GM12801 (cell line): ENCODE measurements around the gene PPM1F.

Experiments
- TF ChIP-seq, protein P1 (sequence below): IDR thresholded peaks from one replicate; pipeline ENCODE4 v1.5.1; 2011; ENCODE audit warnings: control low read depth; ENCODE audit not compliant: insufficient read length; ENCODE audit errors: extremely low read depth

The PPM1F gene

DNA sequence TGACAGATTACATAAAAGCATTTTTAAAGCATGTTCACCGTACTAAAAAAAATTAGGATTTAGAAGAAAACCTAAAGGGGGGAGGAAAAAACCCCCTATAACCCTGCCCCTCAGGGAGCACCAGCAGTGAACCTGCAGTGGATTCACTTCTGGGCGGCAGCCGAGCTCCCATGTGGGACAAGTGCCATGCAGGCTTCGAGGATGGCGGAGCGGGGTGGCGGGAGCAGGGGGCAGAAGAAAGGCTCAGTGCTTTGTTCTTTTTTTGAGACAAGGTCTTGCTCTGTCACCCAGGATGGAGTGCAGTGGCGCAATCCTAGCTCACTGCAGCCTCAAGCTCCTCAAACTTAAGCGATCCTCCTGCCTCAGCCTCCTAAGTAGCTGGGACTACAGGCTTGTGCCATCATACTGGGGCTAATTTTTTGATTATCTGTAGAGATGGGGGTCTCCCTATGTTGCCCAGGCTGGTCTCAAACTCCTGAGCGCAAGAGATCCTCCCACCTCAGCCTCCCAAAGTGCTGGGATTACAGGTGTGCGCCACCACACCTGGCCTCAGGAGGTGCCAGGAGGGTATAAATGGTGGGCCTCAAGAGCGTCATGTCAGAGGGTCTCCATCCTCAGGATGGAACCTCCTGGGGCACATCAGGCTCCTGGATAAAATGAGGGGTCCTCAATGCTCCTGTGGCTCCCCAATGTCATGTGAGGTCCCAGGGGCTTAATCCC, 34.0 kb downstream of the PPM1F start:
- TF ChIP-seq, protein P1, sequence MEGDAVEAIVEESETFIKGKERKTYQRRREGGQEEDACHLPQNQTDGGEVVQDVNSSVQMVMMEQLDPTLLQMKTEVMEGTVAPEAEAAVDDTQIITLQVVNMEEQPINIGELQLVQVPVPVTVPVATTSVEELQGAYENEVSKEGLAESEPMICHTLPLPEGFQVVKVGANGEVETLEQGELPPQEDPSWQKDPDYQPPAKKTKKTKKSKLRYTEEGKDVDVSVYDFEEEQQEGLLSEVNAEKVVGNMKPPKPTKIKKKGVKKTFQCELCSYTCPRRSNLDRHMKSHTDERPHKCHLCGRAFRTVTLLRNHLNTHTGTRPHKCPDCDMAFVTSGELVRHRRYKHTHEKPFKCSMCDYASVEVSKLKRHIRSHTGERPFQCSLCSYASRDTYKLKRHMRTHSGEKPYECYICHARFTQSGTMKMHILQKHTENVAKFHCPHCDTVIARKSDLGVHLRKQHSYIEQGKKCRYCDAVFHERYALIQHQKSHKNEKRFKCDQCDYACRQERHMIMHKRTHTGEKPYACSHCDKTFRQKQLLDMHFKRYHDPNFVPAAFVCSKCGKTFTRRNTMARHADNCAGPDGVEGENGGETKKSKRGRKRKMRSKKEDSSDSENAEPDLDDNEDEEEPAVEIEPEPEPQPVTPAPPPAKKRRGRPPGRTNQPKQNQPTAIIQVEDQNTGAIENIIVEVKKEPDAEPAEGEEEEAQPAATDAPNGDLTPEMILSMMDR: no peak

GRCh38 chr22:21917959-21918261, 34.7 kb downstream of the PPM1F start:
- TF ChIP-seq, protein P1: no peak

DNA sequence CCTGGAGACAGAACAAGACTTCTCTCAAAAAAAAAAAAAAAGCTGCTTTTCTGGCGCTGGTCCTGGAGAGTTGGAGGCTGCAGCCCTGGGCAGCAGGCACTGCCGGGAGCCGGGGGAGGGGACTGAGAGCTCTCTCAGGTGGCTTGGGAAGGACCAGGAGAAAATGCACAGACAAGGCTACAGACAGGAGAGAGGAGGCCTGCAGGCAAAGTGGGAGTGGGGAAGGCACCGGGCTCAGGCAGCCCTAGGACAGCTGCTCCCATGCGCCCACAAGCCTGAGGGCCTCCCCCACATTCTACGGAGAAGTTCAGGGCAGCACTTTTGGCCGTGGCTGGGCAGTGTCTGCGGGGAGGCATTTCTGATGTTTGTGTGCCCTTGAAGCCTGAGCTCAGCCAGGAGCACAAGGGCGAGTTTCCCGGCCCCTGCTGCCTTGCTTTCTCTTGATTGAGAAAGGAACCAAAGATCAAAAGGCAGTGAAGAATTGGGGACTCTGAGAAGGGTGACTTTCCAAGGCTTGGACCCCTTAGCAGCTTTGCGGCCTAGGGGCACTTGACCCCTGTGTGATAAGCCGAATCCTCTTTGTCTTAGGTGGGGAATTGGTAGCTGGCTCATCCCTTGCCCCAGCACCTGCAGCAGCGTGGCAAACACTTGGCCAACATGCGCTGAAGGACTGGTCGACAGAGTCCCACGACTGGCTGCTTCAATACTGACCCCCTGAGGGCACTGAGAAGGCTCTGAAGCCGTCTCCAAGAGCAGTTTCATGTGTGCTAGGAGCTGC, 35.3 kb downstream of the PPM1F start:
- TF ChIP-seq, protein P1: no peak

DNA sequence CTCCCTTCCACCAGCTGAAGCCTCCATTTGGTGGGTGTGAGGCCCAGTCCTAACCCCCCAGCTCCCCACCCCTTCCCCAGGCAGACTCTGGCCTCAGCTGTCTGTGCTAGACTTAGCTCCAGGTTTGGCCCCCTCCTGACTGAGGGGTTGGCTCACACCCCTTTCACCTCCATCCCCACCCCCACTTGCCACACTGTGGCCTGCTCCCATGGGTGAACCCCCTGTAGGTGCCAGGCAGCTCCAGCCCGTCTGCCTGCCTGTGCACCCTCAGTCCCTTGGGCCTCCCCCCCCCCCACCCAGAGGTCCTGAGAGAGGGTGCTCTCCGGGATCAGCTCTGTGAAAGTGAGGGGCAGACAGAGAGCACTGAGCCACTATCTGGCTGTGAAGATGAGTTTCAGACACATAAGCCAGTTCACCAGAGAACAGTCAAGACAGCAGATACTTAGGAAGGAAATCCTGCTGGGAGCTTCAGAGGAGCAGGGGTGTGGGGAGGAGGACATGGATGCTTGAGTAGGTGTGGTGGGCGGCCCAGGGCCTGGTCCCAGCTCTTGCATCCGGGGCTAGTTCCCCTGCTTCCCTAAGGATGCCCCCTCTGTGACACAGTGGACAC, 36.2 kb downstream of the PPM1F start:
- TF ChIP-seq, protein P1: no peak

DNA sequence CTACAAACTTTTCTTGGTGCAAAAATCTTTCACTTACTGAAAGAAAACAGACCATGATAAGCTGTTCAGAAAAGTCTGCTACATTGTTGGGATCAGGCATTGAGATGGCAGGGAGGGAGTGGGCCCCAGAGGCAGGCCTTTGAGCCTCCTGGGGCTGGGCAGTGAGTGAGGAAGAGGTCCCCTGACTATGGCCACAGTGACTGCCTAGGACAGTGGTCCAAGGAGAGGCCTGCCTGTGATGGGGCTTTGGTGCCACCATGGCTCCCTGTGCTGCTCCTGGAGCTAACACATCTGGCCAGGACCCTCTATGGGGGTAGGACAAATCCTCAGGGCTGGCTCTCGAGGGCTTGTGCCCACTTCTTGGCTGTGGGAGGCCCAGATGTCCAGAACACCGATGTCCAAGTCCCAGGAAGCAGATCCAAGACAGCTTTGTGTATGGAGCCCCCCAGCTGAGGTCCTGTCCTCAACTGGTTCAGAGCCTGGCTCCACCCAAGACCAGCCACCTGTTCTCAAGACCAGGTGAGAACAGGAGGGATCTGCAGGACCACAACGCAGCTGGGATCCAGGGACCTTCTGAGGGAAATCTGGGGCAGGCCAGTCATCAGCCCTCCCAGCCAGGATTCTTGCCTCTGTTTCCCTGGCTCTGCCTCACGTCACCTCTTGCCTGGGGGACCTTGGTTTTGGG, 36.9 kb downstream of the PPM1F start:
- TF ChIP-seq, protein P1: no peak

DNA sequence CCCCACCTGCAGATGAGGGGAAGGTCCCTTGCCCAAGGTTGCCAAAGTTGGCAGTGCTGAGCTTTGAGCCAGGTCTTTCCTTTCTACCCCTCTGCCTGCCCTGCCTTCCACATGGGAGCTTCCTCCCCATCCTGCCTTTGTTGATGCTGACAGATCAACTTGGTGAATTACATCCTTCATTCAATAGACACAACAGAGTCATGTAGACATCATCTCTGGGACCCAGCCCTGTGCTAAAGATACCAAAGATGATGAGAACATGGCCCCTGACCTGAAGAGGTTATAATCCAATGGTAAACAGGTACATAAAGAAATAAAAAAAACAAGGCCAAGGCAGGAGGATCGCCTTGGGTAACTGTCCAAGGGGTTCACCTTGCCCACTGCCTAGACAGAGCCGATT, 42.8 kb downstream of the PPM1F start:
- TF ChIP-seq, protein P1: no peak
